ENCODE measurements around the gene IGSF9B.

- no peak for TF ChIP-seq CTCF (optimal IDR thresholded peaks at IDR 0.05 in 1 of 3, IDR thresholded peaks at IDR 0.05 in 1 of 3, conservative IDR thresholded peaks at IDR 0.05 in 1 of 3; ENCODE audit: extremely low read depth in 1 of 3, insufficient read depth in 2 of 3, low read length in 3 of 3)
- TF ChIP-seq EZH2 (IDR thresholded peaks at IDR 0.05; ENCODE audit: low read length) = no peak
Measured at GRCh38 chr11:133898031-133898769, 58.6 kb downstream of the IGSF9B start.

Data from keratinocyte (primary cell).